GM19035 (cell line): ENCODE measurements around the gene STX18.
"Not testable (repeated sequence)": the region's sequence is repeated elsewhere in the genome, so short reads cannot be mapped to it uniquely, and the experiment has no call there.

ENCODE experiments used
- ATAC-seq: cut with Tn5 transposase; IDR thresholded peaks from one replicate; pipeline ENCODE4 v1.9.1; 2021; ENCODE audit not compliant: unreplicated experiment

The STX18 gene

GRCh38 chr4:4480685-4481398 lies 61.0 kb downstream of the STX18 start:
- ATAC-seq = no peak

GRCh38 chr4:4480205-4480604 lies 61.6 kb downstream of the STX18 start:
- no peak for ATAC-seq

- no peak for ATAC-seq
Observed at GRCh38 chr4:4479366-4479765, 62.5 kb downstream of the STX18 start.

GRCh38 chr4:4477796-4478195 lies 64.1 kb downstream of the STX18 start:
- no peak for ATAC-seq

GRCh38 chr4:4477391-4477790 lies 64.5 kb downstream of the STX18 start:
- no peak for ATAC-seq

- ATAC-seq = no peak
Observed at GRCh38 chr4:4474476-4474875, 67.4 kb downstream of the STX18 start.

GRCh38 chr4:4472344-4472958 lies 69.4 kb downstream of the STX18 start:
- no peak for ATAC-seq

- no peak for ATAC-seq
Observed at GRCh38 chr4:4471195-4471594, 70.7 kb downstream of the STX18 start.

GRCh38 chr4:4470208-4470607 lies 71.6 kb downstream of the STX18 start:
- no peak for ATAC-seq

GRCh38 chr4:4465238-4465637 lies 76.6 kb downstream of the STX18 start:
- ATAC-seq = not testable (repeated sequence)

GRCh38 chr4:4462970-4463369 lies 78.9 kb downstream of the STX18 start:
- no peak for ATAC-seq

- no peak for ATAC-seq
Observed at GRCh38 chr4:4461850-4462249, 80.0 kb downstream of the STX18 start.

GRCh38 chr4:4461178-4461577 lies 80.7 kb downstream of the STX18 start:
- ATAC-seq = no peak

GRCh38 chr4:4460759-4461158 lies 81.1 kb downstream of the STX18 start:
- no peak for ATAC-seq

GRCh38 chr4:4459181-4459580 lies 82.7 kb downstream of the STX18 start:
- no peak for ATAC-seq

GRCh38 chr4:4457803-4458553 lies 83.9 kb downstream of the STX18 start:
- no peak for ATAC-seq

- no peak for ATAC-seq
Observed at GRCh38 chr4:4456816-4457578, 84.9 kb downstream of the STX18 start.

- no peak for ATAC-seq
Observed at GRCh38 chr4:4456351-4456750, 85.5 kb downstream of the STX18 start.

GRCh38 chr4:4455210-4455865 lies 86.5 kb downstream of the STX18 start:
- peak; percentile 58 for ATAC-seq

GRCh38 chr4:4446434-4446833 lies 95.4 kb downstream of the STX18 start:
- ATAC-seq = no peak

GRCh38 chr4:4443821-4444220 lies 98.0 kb downstream of the STX18 start:
- ATAC-seq = no peak
